COLO829 (cell line): Measurements from ENCODE around the gene TMEM250.

Source experiments
- DNase-seq: peaks from one replicate; pipeline ENCODE4 v3.0.0; 2012; ENCODE audit warnings: low spot score

TMEM250 gene

GRCh38 chr9:136093995-136094881 is 24.4 kb downstream of the TMEM250 start:
- DNase-seq: peak; percentile 67

GRCh38 chr9:136093346-136093986 is 25.2 kb downstream of the TMEM250 start:
- peak; percentile 74 for DNase-seq

GRCh38 chr9:136092741-136093140 is 25.9 kb downstream of the TMEM250 start:
- no peak for DNase-seq

- no peak for DNase-seq
Observed at GRCh38 chr9:136092353-136092650, 26.4 kb downstream of the TMEM250 start.

- DNase-seq: no peak
Observed at GRCh38 chr9:136091582-136092352, 26.9 kb downstream of the TMEM250 start.

GRCh38 chr9:136090768-136091581 is 27.7 kb downstream of the TMEM250 start:
- no peak for DNase-seq

GRCh38 chr9:136090056-136090735 is 28.5 kb downstream of the TMEM250 start:
- DNase-seq: no peak

GRCh38 chr9:136089697-136090045 is 29.0 kb downstream of the TMEM250 start:
- peak; percentile 81 for DNase-seq

GRCh38 chr9:136088939-136089696 is 29.6 kb downstream of the TMEM250 start:
- no peak for DNase-seq

- no peak for DNase-seq
Observed at GRCh38 chr9:136088481-136088938, 30.2 kb downstream of the TMEM250 start.

- DNase-seq: no peak
Observed at GRCh38 chr9:136087741-136088480, 30.8 kb downstream of the TMEM250 start.

GRCh38 chr9:136086951-136087740 is 31.5 kb downstream of the TMEM250 start:
- DNase-seq: no peak

- no peak for DNase-seq
Observed at GRCh38 chr9:136086213-136086881, 32.3 kb downstream of the TMEM250 start.

GRCh38 chr9:136085815-136086212 is 32.9 kb downstream of the TMEM250 start:
- no peak for DNase-seq

- no peak for DNase-seq
Observed at GRCh38 chr9:136084063-136084944, 34.4 kb downstream of the TMEM250 start.

- DNase-seq: no peak
Observed at GRCh38 chr9:136083558-136084062, 35.1 kb downstream of the TMEM250 start.
